Activated CD4-positive, alpha-beta T cell treated with anti-CD3 and anti-CD28 coated beads, Interleukin-2, Interleukin-4, amounts not matched to agents 100 ng/mL and 50 ng/mL, durations not matched to agents 16 hours and 8 hours (primary cell): ENCODE results near the gene ARHGEF11.

Experiments used
- DNase-seq: peaks from one replicate; pipeline ENCODE4 v3.0.0-alpha.2; 2020; ENCODE audit warnings: low spot score

ARHGEF11 gene

GRCh38 chr1:157047062-157047410 lies 1.5 kb upstream of the ARHGEF11 start:
- no peak for DNase-seq

GRCh38 chr1:157044326-157044725 lies 1.2 kb downstream of the ARHGEF11 start:
- no peak for DNase-seq

GRCh38 chr1:157043685-157044084 lies 1.9 kb downstream of the ARHGEF11 start:
- no peak for DNase-seq

GRCh38 chr1:157042846-157043245 lies 2.7 kb downstream of the ARHGEF11 start:
- DNase-seq: no peak

GRCh38 chr1:157040802-157041201 lies 4.7 kb downstream of the ARHGEF11 start:
- DNase-seq: no peak

GRCh38 chr1:157035121-157035520 lies 10.4 kb downstream of the ARHGEF11 start:
- no peak for DNase-seq

- DNase-seq: no peak
Measured at GRCh38 chr1:157034137-157034800, 11.3 kb downstream of the ARHGEF11 start.

GRCh38 chr1:157033357-157033876 lies 12.1 kb downstream of the ARHGEF11 start:
- DNase-seq: no peak

GRCh38 chr1:157032303-157032702 lies 13.2 kb downstream of the ARHGEF11 start:
- no peak for DNase-seq

GRCh38 chr1:157030728-157031127 lies 14.8 kb downstream of the ARHGEF11 start:
- no peak for DNase-seq

- no peak for DNase-seq
Measured at GRCh38 chr1:157028674-157029073, 16.9 kb downstream of the ARHGEF11 start.

GRCh38 chr1:157025856-157026255 lies 19.7 kb downstream of the ARHGEF11 start:
- DNase-seq: no peak

- DNase-seq: no peak
Measured at GRCh38 chr1:157025385-157025784, 20.2 kb downstream of the ARHGEF11 start.

GRCh38 chr1:157021688-157022087 lies 23.9 kb downstream of the ARHGEF11 start:
- DNase-seq: no peak

GRCh38 chr1:157019457-157019856 lies 26.1 kb downstream of the ARHGEF11 start:
- no peak for DNase-seq

GRCh38 chr1:157011845-157012244 lies 33.7 kb downstream of the ARHGEF11 start:
- DNase-seq: no peak

GRCh38 chr1:157008502-157008901 lies 37.0 kb downstream of the ARHGEF11 start:
- DNase-seq: no peak

GRCh38 chr1:157007306-157007705 lies 38.2 kb downstream of the ARHGEF11 start:
- no peak for DNase-seq

- DNase-seq: no peak
Measured at GRCh38 chr1:157006676-157007075, 38.9 kb downstream of the ARHGEF11 start.

GRCh38 chr1:157005965-157006364 lies 39.6 kb downstream of the ARHGEF11 start:
- DNase-seq: no peak

GRCh38 chr1:157004806-157005205 lies 40.7 kb downstream of the ARHGEF11 start:
- no peak for DNase-seq

GRCh38 chr1:157004327-157004726 lies 41.2 kb downstream of the ARHGEF11 start:
- no peak for DNase-seq

GRCh38 chr1:157001304-157001703 lies 44.2 kb downstream of the ARHGEF11 start:
- no peak for DNase-seq

GRCh38 chr1:157000686-157001085 lies 44.9 kb downstream of the ARHGEF11 start:
- DNase-seq: no peak
